OCI-LY7 (cell line): ENCODE results near the gene MINAR2. TPM values are rescaled to one million over a fixed set of nuclear protein-coding genes. Genes with fewer than 3 reads are reported as not detected.

Source experiments
- BruUV-seq: library from RNA; stranded (reverse); fragments of 400-500 nt; replicated peaks from 2 replicates; lab custom pipeline; 2021; lab: Mats Ljungman, UMichigan
- CTCF ChIA-PET: fragments of 300-600 bp; sonication (Branson Sonifier 250); formaldehyde crosslinking; loops from one replicate; lab custom pipeline; 2022; ENCODE audit warnings: antibody characterized with exemption; ENCODE audit not compliant: unreplicated experiment; lab: Charles Lee
- POLR2A ChIA-PET: fragments of 300-600 bp; sonication (Branson Sonifier 250); formaldehyde crosslinking; loops from one replicate; lab custom pipeline; 2022; ENCODE audit warnings: antibody characterized with exemption; lab: Charles Lee
- DNase-seq: peaks from one replicate; pipeline ENCODE4 v3.0.0-alpha.2; 2015; ENCODE audit warnings: low spot score
- H2AFZ ChIP-seq: fragments of 200-600 bp; sonication (generic), shearing (Covaris generic); 2 replicates; pipeline ENCODE4 v1.6.1; 2014; ENCODE audit warnings: mild to moderate bottlenecking, antibody characterized with exemption, low read length, moderate library complexity
- H3K27ac ChIP-seq: fragments of 200-600 bp; sonication (generic); 2 replicates; pipeline ENCODE4 v1.5.1; 2014; ENCODE audit warnings: mixed run types, low read depth, mild to moderate bottlenecking, moderate library complexity, low read length, inconsistent platforms; ENCODE audit not compliant: poor library complexity, severe bottlenecking
- H3K36me3 ChIP-seq: fragments of 200-600 bp; sonication (generic); 2 replicates; pipeline ENCODE4 v1.6.1; 2014; ENCODE audit warnings: mild to moderate bottlenecking, antibody characterized with exemption, low read length, moderate library complexity, mixed read lengths; ENCODE audit not compliant: insufficient read depth
- H3K4me1 ChIP-seq: fragments of 200-600 bp; sonication (generic); 2 replicates; pipeline ENCODE4 v1.5.1; 2014; ENCODE audit warnings: mild to moderate bottlenecking, low read length; ENCODE audit not compliant: insufficient read depth, poor library complexity, severe bottlenecking
- H3K4me2 ChIP-seq: fragments of 200-600 bp; sonication (generic); 2 replicates; pipeline ENCODE4 v1.6.1; 2014; ENCODE audit warnings: mild to moderate bottlenecking, low read length
- H3K4me3 ChIP-seq: fragments of 200-600 bp; sonication (generic); 2 replicates; pipeline ENCODE4 v1.5.1; 2014; ENCODE audit warnings: mild to moderate bottlenecking, low read depth, low read length; ENCODE audit not compliant: poor library complexity, severe bottlenecking
- H3K79me2 ChIP-seq: fragments of 200-600 bp; sonication (generic); 2 replicates; pipeline ENCODE4 v1.6.1; 2016; ENCODE audit warnings: low read depth, mild to moderate bottlenecking, low read length, moderate library complexity, mixed read lengths; ENCODE audit not compliant: insufficient read depth
- H3K9me2 ChIP-seq: fragments of 200-600 bp; sonication (generic); 2 replicates; pipeline ENCODE4 v1.6.1; 2016; ENCODE audit warnings: mild to moderate bottlenecking, low read length, mixed read lengths; ENCODE audit not compliant: insufficient read depth
- H3K9me3 ChIP-seq: fragments of 200-600 bp; sonication (generic); 2 replicates; pipeline ENCODE4 v1.6.1; 2014; ENCODE audit warnings: mild to moderate bottlenecking, mixed run types, low read length, mixed read lengths
- H4K20me1 ChIP-seq: fragments of 200-600 bp; sonication (generic); 2 replicates; pipeline ENCODE4 v1.6.1; 2014; ENCODE audit warnings: mild to moderate bottlenecking, antibody characterized with exemption, low read length, moderate library complexity, mixed read lengths; ENCODE audit not compliant: insufficient read depth
- CTCF ChIP-seq: fragments of 200-600 bp; sonication (generic); conservative IDR thresholded peaks from 2 replicates; pipeline ENCODE4 v1.5.1; 2014; ENCODE audit warnings: mild to moderate bottlenecking, antibody characterized with exemption, low read length, moderate library complexity, mixed read lengths
- EZH2phosphoT487 ChIP-seq: fragments of 200-600 bp; sonication (generic); IDR thresholded peaks from 2 replicates; pipeline ENCODE4 v1.6.1; 2018; ENCODE audit warnings: low read depth, borderline replicate concordance, mild to moderate bottlenecking, mixed run types, antibody characterized with exemption, low read length, moderate library complexity, mixed read lengths
- intact Hi-C: fragments of 100-400 bp; cut with micrococcal nuclease; formaldehyde crosslinking; loops from one replicate; pipeline ENCODE4 v1.10.0; 2022; ENCODE audit not compliant: unreplicated experiment
- total RNA-seq, 2 experiments: library from RNA; depleted of rRNA in 1 of 2; stranded (reverse); fragments of >200 nt in 1 of 2; shearing (Covaris generic) in 1 of 2; gene quantifications; 2 replicates each; pipeline ENCODE4 v1.2.3, GENCODE V29; 2014 to 2022

The MINAR2 gene
- total RNA-seq, 2 experiments from 2014 or later = not detected

DNA sequence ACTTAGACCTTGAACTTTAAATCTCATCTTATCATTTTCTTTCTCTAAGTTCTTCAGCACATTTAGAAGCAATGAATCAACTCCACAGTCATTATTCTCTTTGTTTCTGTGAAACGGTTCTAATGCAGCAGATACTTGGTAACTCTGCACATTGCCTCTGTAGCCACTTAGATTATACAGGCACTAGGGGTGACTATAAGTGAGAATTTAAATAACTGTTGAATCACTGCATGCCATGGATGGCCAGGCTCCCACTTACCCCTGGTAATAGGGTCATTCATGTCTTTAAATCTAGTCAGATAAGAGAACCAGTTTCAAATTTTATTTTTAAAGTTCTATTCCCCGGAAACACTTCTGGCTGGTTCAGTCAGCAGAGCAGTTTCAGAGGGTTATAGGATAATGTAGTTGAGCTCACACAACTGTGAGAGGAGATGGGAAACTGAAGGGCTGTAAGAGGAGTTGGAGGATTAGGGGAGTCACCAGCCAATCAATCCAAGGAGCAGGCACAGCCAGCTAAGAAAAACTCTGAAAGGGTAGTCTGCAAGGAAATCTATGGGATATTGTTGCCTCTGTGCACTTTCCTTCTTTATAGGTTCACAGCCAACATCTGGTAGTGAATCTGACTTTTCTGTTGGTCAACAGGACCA lies 4.2 kb upstream of the MINAR2 start:
- Histone ChIP-seq H3K9me3 (no peaks in the 10 kb centered on the region), H3K79me2 (no peaks in the 10 kb centered on the region), H3K4me3 (no peak overlapping the region), H4K20me1 (no peaks in the 10 kb centered on the region), H2AFZ (no peak overlapping the region), H3K27ac (no peak overlapping the region), H3K4me2 (no peak overlapping the region), H3K36me3 (no peaks in the 10 kb centered on the region), H3K9me2 (no peaks in the 10 kb centered on the region), H3K4me1 (no peaks in the 10 kb centered on the region)
- TF ChIP-seq EZH2phosphoT487 (no peak), CTCF (no peak)
- ChIA-PET CTCF (no interaction called here), POLR2A (interaction anchor here (0.7 kb wide), 2 partner anchors 9 to 1878 kb away, joined by 3 read pairs; no protein-coding TSS in a partner anchor)
- intact Hi-C loops = no loop called here
- BruUV-seq = no TSS peak
- no peak for DNase-seq

- Histone ChIP-seq H3K79me2 (no peaks in the 10 kb centered on the region), H2AFZ (no peak overlapping the region), H3K4me3 (no peak overlapping the region), H3K27ac (no peak overlapping the region), H3K4me1 (no peaks in the 10 kb centered on the region), H4K20me1 (no peaks in the 10 kb centered on the region), H3K4me2 (no peak overlapping the region), H3K9me2 (no peaks in the 10 kb centered on the region), H3K36me3 (no peaks in the 10 kb centered on the region), H3K9me3 (no peaks in the 10 kb centered on the region)
- BruUV-seq = no TSS peak
- no peak for DNase-seq
- CTCF ChIA-PET = no interaction called here
- intact Hi-C loops = no loop called here
- no peak for TF ChIP-seq CTCF
- TF ChIP-seq EZH2phosphoT487 = no peak
- POLR2A ChIA-PET = no interaction called here
Measured at GRCh38 chr5:129745997-129746396, 1.9 kb upstream of the MINAR2 start.

DNA sequence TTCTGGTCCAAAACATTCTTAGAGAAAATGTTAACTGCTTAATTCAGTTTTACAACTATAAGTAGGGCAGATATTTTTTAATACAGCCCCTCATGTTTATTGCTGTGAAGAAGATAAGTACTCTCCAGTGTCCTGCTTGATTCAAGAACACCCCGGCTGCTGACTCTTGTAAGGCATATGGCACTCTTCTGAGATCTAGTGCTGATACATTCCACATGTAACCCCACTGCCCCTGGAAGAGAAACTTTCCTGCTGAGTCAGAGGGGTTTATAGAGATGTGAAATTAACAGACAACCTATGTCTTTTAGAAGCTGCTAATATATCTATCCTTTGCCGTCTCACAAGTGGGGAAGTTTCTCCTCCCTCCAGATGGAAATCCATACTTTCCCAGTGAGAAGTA lies 1.0 kb upstream of the MINAR2 start:
- Histone ChIP-seq H3K4me1 (no peaks in the 10 kb centered on the region), H3K9me2 (no peaks in the 10 kb centered on the region), H3K36me3 (no peaks in the 10 kb centered on the region), H3K9me3 (no peaks in the 10 kb centered on the region), H2AFZ (no peak overlapping the region), H3K27ac (no peak overlapping the region), H4K20me1 (no peaks in the 10 kb centered on the region), H3K4me3 (no peak overlapping the region), H3K4me2 (no peak overlapping the region), H3K79me2 (no peaks in the 10 kb centered on the region)
- no TSS peak for BruUV-seq
- TF ChIP-seq EZH2phosphoT487 (no peak), CTCF (no peak)
- POLR2A ChIA-PET = no interaction called here
- DNase-seq = no peak
- CTCF ChIA-PET = no interaction called here
- intact Hi-C loops = no loop called here
